Mucosa of stomach (tissue), 1 donor: Measurements from ENCODE around the gene RNF225.

Source experiments
- H3K27me3 ChIP-seq: one replicate; pipeline ENCODE4 v1.7.0; 2013; ENCODE audit warnings: mild to moderate bottlenecking, low read length; ENCODE audit not compliant: control insufficient read depth, insufficient read depth
- H3K36me3 ChIP-seq: one replicate; pipeline ENCODE4 v1.7.0; 2013; ENCODE audit warnings: low read length; ENCODE audit not compliant: control insufficient read depth, insufficient read depth
- H3K4me1 ChIP-seq: one replicate; pipeline ENCODE4 v1.7.0; 2013; ENCODE audit warnings: mild to moderate bottlenecking, low read length; ENCODE audit not compliant: control insufficient read depth, insufficient read depth
- H3K4me3 ChIP-seq: one replicate; pipeline ENCODE4 v1.7.0; 2013; ENCODE audit warnings: low read length
- H3K9ac ChIP-seq: one replicate; pipeline ENCODE4 v1.7.0; 2013; ENCODE audit warnings: mild to moderate bottlenecking, low read length, moderate library complexity
- H3K9me3 ChIP-seq: one replicate; pipeline ENCODE4 v1.7.0; 2013; ENCODE audit warnings: mild to moderate bottlenecking, low read length, moderate library complexity; ENCODE audit not compliant: control insufficient read depth
- donor health status: Pancreatic carcinoma.

RNF225 gene

GRCh38 chr19:58354478-58355030, 40.9 kb upstream of the RNF225 start:
- H3K27me3 ChIP-seq, result peaks cover 64% of the 10 kb centered on the region

GRCh38 chr19:58355215-58355796, 40.1 kb upstream of the RNF225 start:
- no peak overlapping the region for H3K9ac ChIP-seq
- H3K4me3 ChIP-seq, result no peak overlapping the region
- no peaks in the 10 kb centered on the region for H3K36me3 ChIP-seq
- H3K9me3 ChIP-seq, result no peaks in the 10 kb centered on the region
- H3K27me3 ChIP-seq, result peaks cover 57% of the 10 kb centered on the region
- H3K4me1 ChIP-seq, result no peaks in the 10 kb centered on the region

More at GRCh38 chr19:58354478-58355030, 40.9 kb upstream of the RNF225 start:
- H3K9ac ChIP-seq, result no peak overlapping the region
- no peaks in the 10 kb centered on the region for H3K9me3 ChIP-seq
- H3K36me3 ChIP-seq, result no peaks in the 10 kb centered on the region
- no peaks in the 10 kb centered on the region for H3K4me1 ChIP-seq
- no peak overlapping the region for H3K4me3 ChIP-seq

DNA sequence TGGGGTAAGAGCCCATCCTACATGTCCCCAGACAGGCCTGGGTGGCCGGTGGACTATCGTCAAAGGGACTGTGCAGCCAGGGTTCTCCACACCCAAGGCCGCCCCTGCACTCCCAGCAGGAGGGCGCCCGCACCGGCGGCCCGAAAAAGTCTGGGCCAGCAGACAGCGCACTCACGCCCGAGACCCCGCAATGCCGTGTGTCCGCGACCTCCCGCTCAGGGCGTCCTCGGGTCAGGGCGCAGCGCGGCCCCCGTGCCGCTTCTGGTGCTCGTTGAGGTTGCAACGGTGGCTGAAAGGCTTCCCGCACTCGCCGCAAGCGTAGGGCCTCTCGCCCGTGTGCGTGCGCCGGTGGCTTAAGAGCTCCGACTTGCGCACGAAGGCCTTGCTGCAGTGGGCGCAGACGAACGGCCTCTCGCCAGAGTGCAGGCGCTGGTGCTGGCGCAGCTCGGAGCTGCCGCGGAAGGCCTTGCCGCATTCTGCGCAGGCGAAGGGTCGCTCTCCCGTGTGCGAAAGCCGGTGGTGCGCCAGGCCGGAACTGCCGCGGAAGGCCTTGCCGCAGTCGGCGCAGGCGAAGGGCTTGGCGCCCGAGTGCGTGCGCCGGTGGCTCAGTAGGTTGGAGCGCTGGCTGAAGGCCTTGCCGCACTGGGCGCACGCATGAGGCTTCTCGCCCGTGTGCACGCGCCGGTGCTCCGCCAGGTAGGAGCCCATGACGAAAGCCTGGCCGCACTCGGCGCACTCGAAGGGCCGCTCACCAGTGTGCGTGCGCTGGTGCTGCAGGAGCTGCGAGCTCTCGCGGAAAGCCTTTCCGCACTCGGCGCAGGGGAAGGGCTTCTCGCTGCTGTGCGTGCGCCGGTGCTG, 39.3 kb upstream of the RNF225 start:
- H3K36me3 ChIP-seq, result no peaks in the 10 kb centered on the region
- no peak overlapping the region for H3K9ac ChIP-seq
- no peaks in the 10 kb centered on the region for H3K9me3 ChIP-seq
- no peaks in the 10 kb centered on the region for H3K4me1 ChIP-seq
- H3K4me3 ChIP-seq, result no peak overlapping the region
- H3K27me3 ChIP-seq, result peaks cover 48% of the 10 kb centered on the region

GRCh38 chr19:58356766-58357480, 38.5 kb upstream of the RNF225 start:
- no peak overlapping the region for H3K4me3 ChIP-seq
- no peaks in the 10 kb centered on the region for H3K36me3 ChIP-seq
- peaks cover 5% of the 10 kb centered on the region for H3K4me1 ChIP-seq
- H3K27me3 ChIP-seq, result peaks cover 45% of the 10 kb centered on the region
- no peaks in the 10 kb centered on the region for H3K9me3 ChIP-seq
- no peak overlapping the region for H3K9ac ChIP-seq

DNA sequence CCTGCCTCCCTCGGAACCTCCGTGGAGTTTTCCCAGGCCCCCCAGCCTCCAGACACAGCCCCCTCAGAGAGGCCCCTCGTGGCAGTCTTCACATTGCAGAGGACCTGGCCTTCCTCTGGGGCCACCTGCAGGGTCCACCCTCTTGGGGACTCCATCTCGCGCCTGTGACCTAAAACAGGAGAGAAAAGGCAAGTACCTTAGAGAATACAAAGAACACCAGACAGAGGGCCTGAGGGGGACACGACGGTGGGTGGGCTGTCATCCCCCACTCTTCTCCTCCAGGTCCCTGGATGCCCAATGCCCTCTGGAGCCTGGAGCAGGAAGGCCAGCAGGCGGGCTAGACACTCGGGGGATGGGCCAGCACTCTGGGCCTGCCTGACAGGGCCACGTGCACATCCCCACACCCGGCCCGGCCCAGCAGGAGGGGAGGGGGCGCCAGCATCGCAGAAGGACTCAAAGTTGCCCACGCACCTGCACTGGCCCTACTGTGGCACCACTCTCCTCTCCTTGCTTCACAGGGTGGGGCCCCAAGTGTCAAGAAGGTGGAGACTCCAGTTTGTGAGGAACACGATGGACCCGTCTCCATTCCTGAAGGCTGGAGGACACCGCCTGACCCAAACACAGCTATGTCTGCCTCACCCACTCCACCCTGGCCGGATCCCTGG, 37.8 kb upstream of the RNF225 start:
- Histone ChIP-seq H3K4me1 (peaks cover 6% of the 10 kb centered on the region), H3K36me3 (no peaks in the 10 kb centered on the region), H3K4me3 (no peak overlapping the region), H3K9me3 (no peaks in the 10 kb centered on the region), H3K9ac (no peak overlapping the region), H3K27me3 (peaks cover 39% of the 10 kb centered on the region)

- no peaks in the 10 kb centered on the region for H3K36me3 ChIP-seq
- H3K9ac ChIP-seq, result peak overlapping the region; percentile 91
- H3K4me1 ChIP-seq, result peaks cover 6% of the 10 kb centered on the region
- peak overlapping the region; percentile 96 for H3K4me3 ChIP-seq
- no peaks in the 10 kb centered on the region for H3K9me3 ChIP-seq
- H3K27me3 ChIP-seq, result peaks cover 7% of the 10 kb centered on the region
Measured at GRCh38 chr19:58361900-58362271, 33.6 kb upstream of the RNF225 start.

GRCh38 chr19:58362272-58362994, 33.0 kb upstream of the RNF225 start, which contains the start of gene ZNF497:
Gene ZNF497 (minus strand): TSS chr19:58362751. CDS start chr19:58357635, 5,116 bp downstream.
- peak within 1 kb of the TSS; percentile 96 for H3K4me3 ChIP-seq
- H3K27me3 ChIP-seq, result peaks cover 4% of the 10 kb centered on the region
- H3K9me3 ChIP-seq, result no peaks in the 10 kb centered on the region
- H3K36me3 ChIP-seq, result no peaks in the 10 kb centered on the region
- peaks cover 6% of the 10 kb centered on the region for H3K4me1 ChIP-seq
- H3K9ac ChIP-seq, result peak within 1 kb of the TSS; percentile 91

GRCh38 chr19:58364146-58364545, 31.3 kb upstream of the RNF225 start:
- Histone ChIP-seq H3K9ac (no peak overlapping the region), H3K4me1 (peaks cover 6% of the 10 kb centered on the region), H3K36me3 (no peaks in the 10 kb centered on the region), H3K9me3 (no peaks in the 10 kb centered on the region), H3K27me3 (no peaks in the 10 kb centered on the region), H3K4me3 (no peak overlapping the region)

- H3K4me1 ChIP-seq, result peaks cover 2% of the 10 kb centered on the region
- no peaks in the 10 kb centered on the region for H3K36me3 ChIP-seq
- H3K9me3 ChIP-seq, result no peaks in the 10 kb centered on the region
- H3K4me3 ChIP-seq, result no peak overlapping the region
- no peaks in the 10 kb centered on the region for H3K27me3 ChIP-seq
- no peak overlapping the region for H3K9ac ChIP-seq
Measured at GRCh38 chr19:58366585-58367430, 28.6 kb upstream of the RNF225 start.

DNA sequence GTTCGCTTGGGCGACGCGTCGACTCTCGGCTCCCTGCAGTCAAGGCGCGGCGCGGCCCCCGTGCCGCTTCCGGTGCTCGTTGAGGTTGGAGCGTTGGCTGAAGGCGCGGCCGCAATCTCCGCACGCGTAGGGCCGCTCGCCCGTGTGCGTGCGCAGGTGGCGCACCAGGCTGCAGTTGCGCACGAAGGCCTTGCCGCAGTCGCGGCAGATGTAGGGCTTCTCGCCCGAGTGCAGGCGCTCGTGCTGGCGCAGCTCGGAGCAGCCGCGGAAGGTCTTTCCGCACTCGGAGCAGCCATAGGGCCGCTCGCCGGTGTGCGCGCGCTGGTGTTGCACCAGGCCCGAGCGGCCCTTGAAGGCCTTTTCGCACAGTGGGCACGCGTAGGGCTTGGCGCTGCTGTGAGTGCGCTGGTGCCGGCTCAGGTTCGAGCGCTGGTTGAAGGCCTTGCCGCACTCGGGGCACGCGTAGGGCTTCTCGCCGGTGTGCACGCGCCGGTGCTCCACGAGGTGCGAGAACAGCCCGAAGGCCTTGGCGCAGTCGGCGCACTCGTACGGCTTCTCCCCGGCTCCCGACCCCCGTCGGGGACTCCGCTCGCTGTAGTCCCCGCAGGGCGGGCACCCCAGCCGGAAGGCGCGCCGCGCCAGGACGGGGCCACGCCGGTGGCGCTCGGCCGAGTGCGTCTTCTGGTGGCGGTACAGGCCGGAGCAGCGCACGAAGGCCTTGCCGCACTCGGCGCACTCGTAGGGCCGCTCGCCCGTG, 27.6 kb upstream of the RNF225 start:
- H3K9ac ChIP-seq, result no peak overlapping the region
- H3K9me3 ChIP-seq, result no peaks in the 10 kb centered on the region
- H3K36me3 ChIP-seq, result no peaks in the 10 kb centered on the region
- no peaks in the 10 kb centered on the region for H3K4me1 ChIP-seq
- no peaks in the 10 kb centered on the region for H3K27me3 ChIP-seq
- H3K4me3 ChIP-seq, result no peak overlapping the region
